GM06990 (cell line): ENCODE results near the gene TADA1.

ENCODE experiments used
- DNase-seq: peaks from one replicate; pipeline ENCODE4 v3.0.0-alpha.2; 2011; ENCODE audit not compliant: insufficient read length; ENCODE audit errors: extremely low read depth
- H3K27me3 ChIP-seq: replicated peaks from 2 replicates; pipeline ENCODE4 v1.6.0; 2011; ENCODE audit warnings: low read length; ENCODE audit not compliant: control insufficient read depth, insufficient read depth
- H3K36me3 ChIP-seq: 2 replicates; pipeline ENCODE4 v1.5.1; 2011; ENCODE audit warnings: low read length; ENCODE audit not compliant: control insufficient read depth, insufficient read depth
- H3K4me3 ChIP-seq: replicated peaks from 2 replicates; pipeline ENCODE4 v1.5.1; 2011; ENCODE audit warnings: low read depth, mild to moderate bottlenecking, control low read depth, low read length
- TF ChIP-seq, protein P1 (sequence below): IDR thresholded peaks from 2 replicates; pipeline ENCODE4 v1.5.1; 2011; ENCODE audit warnings: low read length, control low read depth, mild to moderate bottlenecking, inconsistent platforms; ENCODE audit not compliant: insufficient read depth, poor library complexity, severe bottlenecking

The TADA1 gene

DNA sequence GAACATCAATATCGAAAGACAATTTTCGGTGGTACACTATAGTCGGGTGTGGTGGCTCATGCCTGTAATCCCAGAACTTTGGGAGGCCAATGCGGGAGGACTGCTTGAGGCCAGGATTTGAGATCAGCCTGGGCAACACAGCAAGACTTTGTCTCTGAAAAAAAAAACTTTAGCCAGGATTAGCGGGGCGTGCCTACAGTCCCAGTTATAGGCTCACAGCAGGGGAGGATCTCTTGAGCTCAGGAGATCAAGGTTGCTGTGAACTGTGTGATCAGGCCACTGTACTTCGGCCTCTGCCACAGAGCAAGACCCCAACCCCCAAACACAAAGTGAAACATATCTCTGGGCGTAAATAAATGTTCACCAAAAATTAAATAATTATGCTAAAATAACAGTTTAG, 1.6 kb downstream of the TADA1 start:
- Histone ChIP-seq H3K27me3 (no peaks in the 10 kb centered on the region), H3K4me3 (no peak overlapping the region), H3K36me3 (no peaks in the 10 kb centered on the region)
- TF ChIP-seq, protein P1, sequence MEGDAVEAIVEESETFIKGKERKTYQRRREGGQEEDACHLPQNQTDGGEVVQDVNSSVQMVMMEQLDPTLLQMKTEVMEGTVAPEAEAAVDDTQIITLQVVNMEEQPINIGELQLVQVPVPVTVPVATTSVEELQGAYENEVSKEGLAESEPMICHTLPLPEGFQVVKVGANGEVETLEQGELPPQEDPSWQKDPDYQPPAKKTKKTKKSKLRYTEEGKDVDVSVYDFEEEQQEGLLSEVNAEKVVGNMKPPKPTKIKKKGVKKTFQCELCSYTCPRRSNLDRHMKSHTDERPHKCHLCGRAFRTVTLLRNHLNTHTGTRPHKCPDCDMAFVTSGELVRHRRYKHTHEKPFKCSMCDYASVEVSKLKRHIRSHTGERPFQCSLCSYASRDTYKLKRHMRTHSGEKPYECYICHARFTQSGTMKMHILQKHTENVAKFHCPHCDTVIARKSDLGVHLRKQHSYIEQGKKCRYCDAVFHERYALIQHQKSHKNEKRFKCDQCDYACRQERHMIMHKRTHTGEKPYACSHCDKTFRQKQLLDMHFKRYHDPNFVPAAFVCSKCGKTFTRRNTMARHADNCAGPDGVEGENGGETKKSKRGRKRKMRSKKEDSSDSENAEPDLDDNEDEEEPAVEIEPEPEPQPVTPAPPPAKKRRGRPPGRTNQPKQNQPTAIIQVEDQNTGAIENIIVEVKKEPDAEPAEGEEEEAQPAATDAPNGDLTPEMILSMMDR = no peak
- no peak for DNase-seq

DNA sequence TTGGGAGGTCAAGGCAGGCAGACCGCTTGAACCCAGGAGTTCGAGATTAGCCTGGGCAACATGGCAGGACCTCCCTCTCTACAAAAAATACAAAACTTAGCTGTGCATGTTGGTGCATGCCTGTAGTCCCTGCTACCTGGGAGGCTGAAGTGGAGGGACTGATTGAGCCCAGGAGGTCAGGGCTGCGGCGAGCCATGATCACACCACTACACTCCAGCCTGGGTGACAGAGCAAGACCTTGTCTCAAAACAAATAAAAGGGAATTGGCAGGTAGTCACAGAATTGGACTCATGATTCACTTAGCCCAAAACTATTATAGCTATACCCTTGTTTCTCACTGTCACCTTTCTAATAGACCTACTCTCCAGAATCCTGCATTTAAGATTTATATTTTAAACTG, 5.5 kb downstream of the TADA1 start:
- Histone ChIP-seq H3K36me3 (no peaks in the 10 kb centered on the region; the same call in none of the 2 replicates), H3K4me3 (no peak overlapping the region), H3K27me3 (no peaks in the 10 kb centered on the region)
- TF ChIP-seq, protein P1 = no peak
- no peak for DNase-seq

DNA sequence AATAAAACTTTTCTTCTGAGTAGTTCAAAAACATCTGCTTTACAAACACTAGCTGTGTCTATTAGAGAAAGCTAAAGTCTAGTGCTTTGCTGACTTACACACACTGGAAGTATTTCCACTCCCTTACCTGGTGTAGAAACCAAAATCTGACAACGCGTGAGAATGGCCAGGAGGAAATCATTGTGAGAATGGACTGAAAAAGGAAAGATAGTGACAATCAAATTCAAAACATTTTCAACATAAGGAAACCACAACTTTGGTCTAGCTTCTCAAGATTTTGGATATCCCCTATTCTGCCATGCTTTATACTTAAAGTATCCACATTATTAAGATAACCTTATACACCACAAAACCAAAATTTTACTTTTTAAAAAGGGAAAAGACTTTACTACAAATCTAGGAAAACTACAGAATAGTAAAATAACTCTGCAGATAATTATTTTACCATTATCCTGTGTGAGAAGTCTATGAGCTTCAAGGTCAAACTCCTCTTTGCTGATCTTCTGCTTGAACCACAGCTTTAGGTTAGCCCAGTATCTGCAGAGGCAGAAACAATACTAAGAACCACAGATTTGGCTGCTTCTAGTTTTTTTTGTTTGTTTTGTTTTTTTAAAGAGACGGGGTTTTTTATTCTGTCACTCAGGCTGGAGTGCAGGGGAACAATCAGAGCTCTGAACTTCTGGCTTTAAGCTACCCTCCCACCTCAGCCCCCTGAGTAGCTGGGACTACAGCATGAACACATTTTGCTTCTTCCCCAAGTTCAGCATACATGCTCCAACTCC, 6.6 kb downstream of the TADA1 start:
- H3K36me3 ChIP-seq = no peaks in the 10 kb centered on the region; the same call in none of the 2 replicates
- H3K27me3 ChIP-seq = no peaks in the 10 kb centered on the region
- TF ChIP-seq, protein P1 = no peak
- no peak for DNase-seq
- no peak overlapping the region for H3K4me3 ChIP-seq

DNA sequence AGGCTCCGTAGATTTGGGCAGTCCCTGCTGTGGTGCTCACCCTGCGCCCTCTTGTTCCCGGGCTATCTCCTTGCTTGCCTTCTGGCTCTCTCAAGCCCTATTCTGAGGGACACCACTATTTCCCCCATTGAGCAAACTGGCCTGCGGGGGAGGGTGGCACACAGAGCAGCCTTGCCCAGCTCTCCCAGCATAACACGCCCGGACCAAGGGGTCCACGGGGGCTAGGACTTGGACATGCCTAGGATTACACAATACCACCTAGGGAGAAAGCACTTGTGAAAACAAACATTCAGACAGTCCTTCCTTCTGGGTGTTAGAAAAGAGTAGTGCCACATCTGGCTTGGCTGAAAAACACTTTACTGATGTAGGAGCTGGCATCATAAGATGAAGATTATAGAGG, 7.4 kb downstream of the TADA1 start:
- H3K27me3 ChIP-seq = no peaks in the 10 kb centered on the region
- no peaks in the 10 kb centered on the region; the same call in none of the 2 replicates for H3K36me3 ChIP-seq
- DNase-seq = no peak
- TF ChIP-seq, protein P1 = no peak
- no peak overlapping the region for H3K4me3 ChIP-seq

DNA sequence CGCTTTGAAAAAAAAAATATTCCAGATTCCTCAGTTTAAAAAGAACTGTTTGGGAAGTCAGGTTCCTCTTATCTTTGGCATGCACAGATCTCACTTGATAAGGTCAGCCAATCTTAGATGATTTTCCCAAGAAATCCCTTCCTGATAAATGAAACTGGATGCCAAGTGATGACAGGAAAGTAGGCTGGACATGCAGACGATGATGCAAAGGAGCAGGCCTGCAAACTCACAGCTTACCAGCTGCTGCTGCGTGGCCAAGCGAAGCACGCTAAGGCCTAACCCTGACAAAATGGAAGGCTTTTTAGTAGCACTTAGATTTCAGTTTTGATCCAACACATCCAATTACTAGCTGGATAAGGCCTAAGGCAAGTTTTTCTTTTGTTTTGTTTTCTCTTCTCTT, 10.1 kb downstream of the TADA1 start:
- Histone ChIP-seq H3K4me3 (no peak overlapping the region), H3K36me3 (peaks cover 2% of the 10 kb centered on the region), H3K27me3 (no peaks in the 10 kb centered on the region)
- DNase-seq = no peak
- TF ChIP-seq, protein P1 = no peak

DNA sequence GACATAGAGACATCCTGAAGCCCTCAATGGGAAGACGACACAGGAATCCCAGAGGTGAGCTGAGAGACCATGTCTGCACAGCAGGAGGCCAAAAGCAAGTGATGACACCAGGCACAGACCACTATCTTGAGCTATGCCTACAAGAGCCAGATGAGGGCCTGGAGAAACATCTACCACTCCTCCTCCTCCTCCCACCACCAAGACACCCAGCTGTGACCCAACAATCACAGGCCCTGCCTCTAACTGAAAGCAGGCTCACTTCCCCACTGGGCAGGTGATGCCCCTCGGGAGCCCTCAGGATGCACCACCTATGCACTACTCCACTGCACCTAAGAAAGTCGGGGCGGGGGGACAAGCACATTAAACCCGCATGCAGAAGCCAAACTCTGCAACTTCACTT, 16.5 kb downstream of the TADA1 start:
- TF ChIP-seq, protein P1 = no peak
- Histone ChIP-seq H3K27me3 (no peaks in the 10 kb centered on the region), H3K4me3 (no peak overlapping the region), H3K36me3 (peaks cover 12% of the 10 kb centered on the region)
- DNase-seq = no peak
